Osteocyte (in vitro differentiated cells): ENCODE measurements around the gene NDRG3. TPM values are rescaled to one million over a fixed set of nuclear protein-coding genes. Genes with fewer than 3 reads are reported as not detected.

Experiments used
- DNase-seq: peaks from one replicate; pipeline ENCODE4 v3.0.0; 2021; ENCODE audit warnings: mixed read lengths; ENCODE audit not compliant: unreplicated experiment; ENCODE audit errors: extremely low spot score
- H3K27ac Mint-ChIP-seq: one replicate; pipeline ENCODE4 v1.8.0; 2021; ENCODE audit warnings: mild to moderate bottlenecking, mixed read lengths; ENCODE audit not compliant: unreplicated experiment
- H3K27me3 Mint-ChIP-seq: one replicate; pipeline ENCODE4 v1.8.0; 2021; ENCODE audit warnings: mixed read lengths; ENCODE audit not compliant: unreplicated experiment
- H3K36me3 Mint-ChIP-seq: one replicate; pipeline ENCODE4 v1.8.0; 2021; ENCODE audit warnings: mixed read lengths; ENCODE audit not compliant: unreplicated experiment
- H3K4me1 Mint-ChIP-seq: one replicate; pipeline ENCODE4 v1.8.0; 2021; ENCODE audit warnings: mixed read lengths; ENCODE audit not compliant: unreplicated experiment
- H3K4me3 Mint-ChIP-seq: one replicate; pipeline ENCODE4 v1.8.0; 2021; ENCODE audit warnings: mild to moderate bottlenecking, moderate library complexity, mixed read lengths; ENCODE audit not compliant: unreplicated experiment
- H3K9me3 Mint-ChIP-seq: one replicate; pipeline ENCODE4 v1.8.0; 2021; ENCODE audit warnings: mixed read lengths; ENCODE audit not compliant: unreplicated experiment
- total RNA-seq: library from RNA; stranded (reverse); gene quantifications from 2 replicates; pipeline ENCODE4 v1.2.1, GENCODE V29; 2021
- TF ChIP-seq, protein P1 (sequence below): fragments of 200-600 bp; sonication (generic); IDR thresholded peaks from 2 replicates; pipeline ENCODE4 v1.5.0; 2021; ENCODE audit warnings: antibody characterized with exemption, mild to moderate bottlenecking, moderate library complexity

Gene NDRG3
- total RNA-seq, 1 donor from 2014 or later = 32.2 TPM

DNA sequence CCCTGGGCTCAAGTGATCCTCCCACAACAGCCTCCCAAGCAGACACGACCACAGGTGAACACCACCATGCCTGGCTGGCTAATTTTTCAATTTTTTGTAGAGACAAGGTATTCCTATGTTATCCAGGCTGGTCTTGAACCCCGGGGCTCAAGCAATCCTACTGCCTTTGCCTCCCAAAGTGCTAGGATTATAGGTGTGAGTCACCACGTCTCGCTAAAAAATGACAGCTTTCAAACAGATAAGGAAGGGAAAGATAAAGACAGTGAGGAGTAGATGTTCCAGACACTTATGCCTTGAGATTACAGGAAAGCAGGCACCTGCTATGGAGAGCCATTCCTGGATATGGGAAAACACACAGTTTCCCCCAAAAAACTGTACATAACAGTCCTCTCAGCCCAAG lies 58.9 kb downstream of the NDRG3 start:
- H3K9me3 Mint-ChIP-seq = no peaks in the 10 kb centered on the region
- DNase-seq = no peak
- H3K36me3 Mint-ChIP-seq = peaks cover 6% of the 10 kb centered on the region
- no peak overlapping the region for H3K4me3 Mint-ChIP-seq
- TF ChIP-seq, protein P1, sequence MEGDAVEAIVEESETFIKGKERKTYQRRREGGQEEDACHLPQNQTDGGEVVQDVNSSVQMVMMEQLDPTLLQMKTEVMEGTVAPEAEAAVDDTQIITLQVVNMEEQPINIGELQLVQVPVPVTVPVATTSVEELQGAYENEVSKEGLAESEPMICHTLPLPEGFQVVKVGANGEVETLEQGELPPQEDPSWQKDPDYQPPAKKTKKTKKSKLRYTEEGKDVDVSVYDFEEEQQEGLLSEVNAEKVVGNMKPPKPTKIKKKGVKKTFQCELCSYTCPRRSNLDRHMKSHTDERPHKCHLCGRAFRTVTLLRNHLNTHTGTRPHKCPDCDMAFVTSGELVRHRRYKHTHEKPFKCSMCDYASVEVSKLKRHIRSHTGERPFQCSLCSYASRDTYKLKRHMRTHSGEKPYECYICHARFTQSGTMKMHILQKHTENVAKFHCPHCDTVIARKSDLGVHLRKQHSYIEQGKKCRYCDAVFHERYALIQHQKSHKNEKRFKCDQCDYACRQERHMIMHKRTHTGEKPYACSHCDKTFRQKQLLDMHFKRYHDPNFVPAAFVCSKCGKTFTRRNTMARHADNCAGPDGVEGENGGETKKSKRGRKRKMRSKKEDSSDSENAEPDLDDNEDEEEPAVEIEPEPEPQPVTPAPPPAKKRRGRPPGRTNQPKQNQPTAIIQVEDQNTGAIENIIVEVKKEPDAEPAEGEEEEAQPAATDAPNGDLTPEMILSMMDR = no peak
- H3K27ac Mint-ChIP-seq = no peak overlapping the region
- no peaks in the 10 kb centered on the region for H3K4me1 Mint-ChIP-seq
- H3K27me3 Mint-ChIP-seq = no peaks in the 10 kb centered on the region

DNA sequence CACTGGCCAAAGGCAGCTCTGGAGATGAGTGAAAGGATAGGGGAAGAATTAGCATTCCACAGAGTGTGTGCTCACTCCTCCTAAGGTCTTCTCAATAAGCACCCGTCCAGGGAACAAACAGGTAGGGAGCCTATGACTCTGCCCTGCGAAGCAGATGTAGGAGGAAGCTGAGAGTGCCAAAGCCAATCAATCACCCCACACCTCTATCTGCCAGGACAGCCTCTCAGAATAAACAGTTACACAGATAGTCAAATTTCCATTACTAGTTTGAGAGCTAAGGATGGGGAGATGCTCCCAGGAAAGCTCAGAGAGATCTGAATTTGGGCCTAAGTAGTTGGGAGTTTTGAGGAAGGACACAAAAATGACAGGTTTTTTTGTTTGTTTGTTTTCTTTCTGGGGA lies 59.4 kb downstream of the NDRG3 start:
- no peaks in the 10 kb centered on the region for H3K4me1 Mint-ChIP-seq
- no peak for DNase-seq
- no peak overlapping the region for H3K27ac Mint-ChIP-seq
- TF ChIP-seq, protein P1 = no peak
- H3K36me3 Mint-ChIP-seq = peaks cover 7% of the 10 kb centered on the region
- H3K27me3 Mint-ChIP-seq = no peaks in the 10 kb centered on the region
- no peaks in the 10 kb centered on the region for H3K9me3 Mint-ChIP-seq
- H3K4me3 Mint-ChIP-seq = no peak overlapping the region

DNA sequence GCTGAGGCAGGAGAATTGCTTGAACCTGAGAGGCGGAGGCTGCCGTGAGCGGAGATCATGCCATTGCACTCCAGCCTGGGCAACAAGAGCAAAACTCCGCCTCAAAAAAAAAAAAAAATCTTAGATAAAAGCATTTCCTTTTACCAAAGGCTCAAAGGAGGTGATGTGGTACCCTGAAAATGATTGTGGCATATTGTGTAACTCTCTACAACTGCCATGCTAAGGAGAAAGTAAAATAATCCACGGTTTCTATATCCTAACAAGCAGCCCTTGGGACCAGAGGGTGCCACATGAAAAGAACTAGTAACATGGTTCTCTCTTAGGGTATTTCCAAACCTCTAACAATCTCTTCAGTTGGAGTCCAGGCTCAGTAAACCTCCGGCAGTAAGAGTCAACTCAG lies 61.1 kb downstream of the NDRG3 start:
- Mint-ChIP-seq H3K27ac (no peak overlapping the region), H3K27me3 (no peaks in the 10 kb centered on the region), H3K4me1 (no peaks in the 10 kb centered on the region), H3K9me3 (no peaks in the 10 kb centered on the region), H3K4me3 (no peak overlapping the region), H3K36me3 (peaks cover 10% of the 10 kb centered on the region)
- no peak for DNase-seq
- TF ChIP-seq, protein P1 = no peak

DNA sequence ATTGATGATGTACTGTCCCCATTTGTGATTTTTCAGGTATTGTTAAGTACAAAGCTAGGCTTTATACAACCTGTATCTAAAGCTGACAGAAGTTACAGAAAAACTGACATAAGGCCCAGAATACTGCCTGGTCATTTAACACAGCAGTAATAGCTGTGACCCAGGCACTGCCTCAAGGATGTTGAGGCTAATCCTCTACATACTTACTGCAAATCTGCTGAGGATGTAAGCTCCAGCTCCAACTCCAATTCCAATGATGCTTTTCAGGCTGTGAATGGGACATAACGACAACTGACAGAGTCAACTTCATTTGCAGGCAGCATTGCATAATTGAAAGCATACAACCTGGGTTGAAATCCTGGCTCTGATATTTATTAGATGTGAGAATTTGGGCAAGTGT lies 63.6 kb downstream of the NDRG3 start:
- peaks cover 15% of the 10 kb centered on the region for H3K36me3 Mint-ChIP-seq
- H3K9me3 Mint-ChIP-seq = no peaks in the 10 kb centered on the region
- peaks cover 6% of the 10 kb centered on the region for H3K4me1 Mint-ChIP-seq
- no peak overlapping the region for H3K27ac Mint-ChIP-seq
- no peak for DNase-seq
- TF ChIP-seq, protein P1 = no peak
- H3K4me3 Mint-ChIP-seq = no peak overlapping the region
- H3K27me3 Mint-ChIP-seq = no peaks in the 10 kb centered on the region

DNA sequence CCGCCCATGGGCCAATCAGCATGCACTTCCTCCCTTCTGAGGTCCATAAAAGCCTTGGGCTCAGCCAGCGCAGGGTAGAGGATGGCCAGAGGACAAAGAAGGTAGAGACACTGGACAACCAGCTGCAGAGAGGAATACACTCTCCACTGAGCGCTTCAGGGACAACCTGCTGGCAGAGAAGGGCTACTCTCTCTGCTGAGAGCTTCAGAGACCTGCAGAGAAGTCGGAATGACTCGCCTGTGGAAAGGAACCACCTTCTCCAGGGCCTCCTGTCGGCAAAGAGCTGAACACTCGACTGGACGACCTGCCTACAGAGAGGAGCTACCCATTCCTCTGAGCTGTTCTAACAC lies 68.5 kb downstream of the NDRG3 start:
- Mint-ChIP-seq H3K27ac (peak overlapping the region; percentile 66), H3K4me1 (peaks cover 7% of the 10 kb centered on the region), H3K36me3 (peaks cover 12% of the 10 kb centered on the region), H3K4me3 (peak overlapping the region; percentile 76), H3K9me3 (no peaks in the 10 kb centered on the region), H3K27me3 (no peaks in the 10 kb centered on the region)
- TF ChIP-seq, protein P1 = no peak
- DNase-seq = no peak
